ENCODE results near the gene CCNL2. TPM values are rescaled to one million over a fixed set of nuclear protein-coding genes. Genes with fewer than 3 reads are reported as not detected.

Gene CCNL2
- total RNA-seq, 4 donors from 2014 or later = 35.0 to 91.1 (median 43.7) TPM

DNA sequence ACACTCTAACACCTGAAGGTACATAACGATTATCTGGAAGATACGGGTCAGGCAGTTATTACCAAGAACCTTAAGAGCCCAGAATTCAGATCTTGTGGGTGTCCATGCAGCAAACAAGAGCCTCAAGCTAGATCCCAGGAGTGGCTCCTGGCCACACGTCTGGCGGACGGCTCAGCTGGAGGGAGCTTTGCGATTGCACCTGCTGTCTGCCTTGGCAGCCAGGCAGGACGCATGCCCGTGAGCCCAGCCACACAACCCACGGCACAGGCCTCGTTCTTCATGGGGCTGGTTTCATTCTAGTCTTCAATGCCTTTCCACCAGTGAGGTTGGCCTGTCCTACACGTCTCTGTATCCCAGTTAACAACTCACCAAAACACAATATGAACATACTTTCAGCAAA is 5.7 kb downstream of the CCNL2 start:
- no peak for ATAC-seq
- DNase-seq = no peak
- Histone ChIP-seq H3K27ac (peak overlapping the region in 1 of 4 donors; percentile 65), H3K9me3 (no peaks in the 10 kb centered on the region), H3K4me3 (no peak overlapping the region), H3K36me3 (peaks cover 10 to 91% of the 10 kb centered on the region in 2 donors), H3K27me3 (no peaks in the 10 kb centered on the region), H3K4me1 (peaks cover 24 to 35% of the 10 kb centered on the region in 2 donors)
- intact Hi-C loops (cut with DNase I; ENCODE audit: low total_unique reads) = loop anchor here (5.0 kb wide), 1 partner anchor 454 kb away; no protein-coding TSS in a partner anchor
- TF ChIP-seq, protein P1, sequence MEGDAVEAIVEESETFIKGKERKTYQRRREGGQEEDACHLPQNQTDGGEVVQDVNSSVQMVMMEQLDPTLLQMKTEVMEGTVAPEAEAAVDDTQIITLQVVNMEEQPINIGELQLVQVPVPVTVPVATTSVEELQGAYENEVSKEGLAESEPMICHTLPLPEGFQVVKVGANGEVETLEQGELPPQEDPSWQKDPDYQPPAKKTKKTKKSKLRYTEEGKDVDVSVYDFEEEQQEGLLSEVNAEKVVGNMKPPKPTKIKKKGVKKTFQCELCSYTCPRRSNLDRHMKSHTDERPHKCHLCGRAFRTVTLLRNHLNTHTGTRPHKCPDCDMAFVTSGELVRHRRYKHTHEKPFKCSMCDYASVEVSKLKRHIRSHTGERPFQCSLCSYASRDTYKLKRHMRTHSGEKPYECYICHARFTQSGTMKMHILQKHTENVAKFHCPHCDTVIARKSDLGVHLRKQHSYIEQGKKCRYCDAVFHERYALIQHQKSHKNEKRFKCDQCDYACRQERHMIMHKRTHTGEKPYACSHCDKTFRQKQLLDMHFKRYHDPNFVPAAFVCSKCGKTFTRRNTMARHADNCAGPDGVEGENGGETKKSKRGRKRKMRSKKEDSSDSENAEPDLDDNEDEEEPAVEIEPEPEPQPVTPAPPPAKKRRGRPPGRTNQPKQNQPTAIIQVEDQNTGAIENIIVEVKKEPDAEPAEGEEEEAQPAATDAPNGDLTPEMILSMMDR (IDR thresholded peaks at IDR 0.05 in 4 of 5, conservative IDR thresholded peaks at IDR 0.05 in 1 of 5) = no peak
- no peak for TF ChIP-seq POLR2A (IDR thresholded peaks at IDR 0.05)
- in situ Hi-C loops (cut with MboI; ENCODE audit: low sequenced_read_pairs in 4 of 4) = no loop called here

DNA sequence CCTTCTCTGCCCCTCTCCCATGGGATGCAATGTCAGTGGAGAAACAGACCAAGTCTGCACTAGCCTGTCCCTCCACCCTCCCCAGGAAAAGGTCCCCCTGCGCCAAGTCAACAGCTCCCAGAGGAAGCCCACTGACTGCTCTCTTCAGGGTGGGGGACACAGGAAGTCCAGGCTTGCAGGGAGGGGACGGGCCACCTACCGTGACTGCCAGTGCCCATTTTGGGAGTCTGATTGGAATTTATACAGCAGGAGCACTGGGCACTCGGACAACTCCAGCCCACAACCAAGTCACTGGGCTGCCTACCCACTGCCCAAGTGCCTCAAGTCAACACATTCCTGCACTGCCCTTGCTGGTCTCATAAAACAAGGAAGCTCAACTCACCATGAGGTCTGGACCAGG is 6.1 kb downstream of the CCNL2 start:
- intact Hi-C loops (cut with DNase I; ENCODE audit: low total_unique reads) (loop anchor here (5.0 kb wide), 1 partner anchor 454 kb away; no protein-coding TSS in a partner anchor), in situ Hi-C loops (cut with MboI; ENCODE audit: low sequenced_read_pairs in 4 of 4) (no loop called here)
- DNase-seq (no peak), ATAC-seq (no peak)
- TF ChIP-seq, protein P1 (IDR thresholded peaks at IDR 0.05 in 4 of 5, conservative IDR thresholded peaks at IDR 0.05 in 1 of 5) = no peak
- no peak for TF ChIP-seq POLR2A (IDR thresholded peaks at IDR 0.05)
- Histone ChIP-seq H3K4me3 (no peak overlapping the region), H3K4me1 (peaks cover 20 to 32% of the 10 kb centered on the region in 2 donors), H3K27me3 (no peaks in the 10 kb centered on the region), H3K36me3 (peaks cover 10 to 93% of the 10 kb centered on the region in 2 donors), H3K9me3 (no peaks in the 10 kb centered on the region), H3K27ac (peak overlapping the region in 1 of 4 donors; percentile 65)

DNA sequence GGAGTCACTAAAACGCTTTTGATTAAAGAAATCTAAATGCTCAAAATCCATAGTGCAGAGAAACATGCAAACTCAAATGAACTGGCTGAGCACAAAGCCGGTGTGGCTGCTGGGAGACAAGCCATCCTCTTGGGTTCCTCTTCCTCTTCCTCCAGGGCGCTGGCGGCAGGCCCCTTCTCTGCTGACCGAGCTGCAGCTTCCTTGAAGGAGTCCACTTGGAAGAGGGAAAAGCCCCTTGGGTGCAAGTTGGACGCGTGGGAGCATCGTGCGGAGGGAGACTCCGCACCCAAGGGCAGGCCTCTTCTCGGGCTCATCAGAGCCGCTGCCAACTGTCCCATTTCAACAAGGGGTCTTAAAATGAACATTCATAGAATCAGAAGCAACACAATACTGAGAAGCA is 7.9 kb downstream of the CCNL2 start:
- H3K27ac ChIP-seq = no peak overlapping the region
- intact Hi-C loops (cut with DNase I; ENCODE audit: low total_unique reads) = loop anchor here (5.0 kb wide), 1 partner anchor 456 kb away; no protein-coding TSS in a partner anchor
- no peak for DNase-seq

DNA sequence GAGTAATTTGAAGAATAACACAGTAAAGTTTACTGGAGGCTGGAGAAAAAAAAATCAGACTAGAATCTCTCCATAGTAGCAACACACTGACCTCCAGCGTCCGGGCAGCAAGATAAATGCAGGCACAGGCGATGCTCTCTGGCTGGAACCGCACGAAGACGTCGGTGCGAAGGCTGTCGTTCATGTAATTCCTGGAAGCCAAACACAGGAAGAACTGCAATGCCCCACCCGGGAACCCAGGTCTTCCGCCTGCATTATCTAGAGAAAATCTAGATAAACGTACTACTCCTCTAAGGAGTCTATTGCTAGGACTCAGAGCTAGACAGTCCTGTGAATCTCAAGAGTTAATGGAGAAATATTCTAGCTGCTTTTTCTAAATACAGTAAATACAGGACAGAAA is 8.5 kb downstream of the CCNL2 start:
- no peaks in the 10 kb centered on the region for H3K9me3 ChIP-seq
- peaks cover 10 to 98% of the 10 kb centered on the region in 2 donors for H3K36me3 ChIP-seq
- in situ Hi-C loops (cut with MboI; ENCODE audit: low sequenced_read_pairs in 4 of 4) (no loop called here), intact Hi-C loops (cut with DNase I; ENCODE audit: low total_unique reads) (loop anchor here (5.0 kb wide), 1 partner anchor 457 kb away; no protein-coding TSS in a partner anchor)
- DNase-seq (no peak), ATAC-seq (no peak)
- no peaks in the 10 kb centered on the region for H3K27me3 ChIP-seq
- H3K27ac ChIP-seq = no peak overlapping the region
- H3K4me1 ChIP-seq = peaks cover 9 to 21% of the 10 kb centered on the region in 2 donors
- H3K4me3 ChIP-seq = no peak overlapping the region
- TF ChIP-seq POLR2A (IDR thresholded peaks at IDR 0.05) = no peak
- TF ChIP-seq, protein P1 (IDR thresholded peaks at IDR 0.05 in 4 of 5, conservative IDR thresholded peaks at IDR 0.05 in 1 of 5) = no peak

More for the DNA sequence above, 7.9 kb downstream of the CCNL2 start:
- ATAC-seq = no peak
- in situ Hi-C loops (cut with MboI; ENCODE audit: low sequenced_read_pairs in 4 of 4) = no loop called here
- Histone ChIP-seq H3K36me3 (peaks cover 10 to 95% of the 10 kb centered on the region in 2 donors), H3K9me3 (no peaks in the 10 kb centered on the region), H3K4me3 (no peak overlapping the region), H3K27me3 (no peaks in the 10 kb centered on the region), H3K4me1 (peaks cover 9 to 22% of the 10 kb centered on the region in 2 donors)
- TF ChIP-seq, protein P1 (IDR thresholded peaks at IDR 0.05 in 4 of 5, conservative IDR thresholded peaks at IDR 0.05 in 1 of 5) = no peak
- no peak for TF ChIP-seq POLR2A (IDR thresholded peaks at IDR 0.05)

DNA sequence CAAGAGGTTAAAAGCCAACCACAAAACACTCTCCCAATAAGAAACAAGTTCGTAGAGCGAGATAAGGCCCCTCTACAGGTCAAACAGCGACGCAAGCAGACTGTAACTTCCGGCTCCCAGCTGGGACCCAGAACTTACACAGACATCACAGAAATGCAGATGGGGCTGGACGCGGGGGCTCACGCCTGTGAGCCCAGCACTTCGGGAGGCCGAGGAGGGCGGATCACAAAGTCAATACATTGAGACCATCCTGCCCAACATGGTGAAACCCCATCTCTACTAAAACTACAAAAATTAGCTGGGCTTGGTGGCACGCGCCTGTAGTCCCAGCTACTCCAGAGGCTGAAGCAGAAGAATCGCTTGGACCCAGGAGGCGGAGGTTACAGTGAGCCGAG is 11.1 kb downstream of the CCNL2 start:
- in situ Hi-C loops (cut with MboI; ENCODE audit: low sequenced_read_pairs in 4 of 4) = no loop called here
- H3K4me3 ChIP-seq = no peak overlapping the region
- peaks cover 10 to 73% of the 10 kb centered on the region in 2 donors for H3K36me3 ChIP-seq
- ATAC-seq (no peak), DNase-seq (no peak)
- intact Hi-C loops (cut with DNase I; ENCODE audit: low total_unique reads) = no loop called here
- TF ChIP-seq, protein P1 (IDR thresholded peaks at IDR 0.05 in 4 of 5, conservative IDR thresholded peaks at IDR 0.05 in 1 of 5) = no peak
- no peak for TF ChIP-seq POLR2A (IDR thresholded peaks at IDR 0.05)
- H3K27me3 ChIP-seq = no peaks in the 10 kb centered on the region
- peaks cover under 1 to 2% of the 10 kb centered on the region in 2 donors for H3K4me1 ChIP-seq
- no peak overlapping the region for H3K27ac ChIP-seq
- no peaks in the 10 kb centered on the region for H3K9me3 ChIP-seq
